ENCODE results near the gene PAX8. TPM values are rescaled to one million over a fixed set of nuclear protein-coding genes. Genes with fewer than 3 reads are reported as not detected.

PAX8 gene
- total RNA-seq, 2 donors from 2014 or later = 1.1 to 1.9 TPM

DNA sequence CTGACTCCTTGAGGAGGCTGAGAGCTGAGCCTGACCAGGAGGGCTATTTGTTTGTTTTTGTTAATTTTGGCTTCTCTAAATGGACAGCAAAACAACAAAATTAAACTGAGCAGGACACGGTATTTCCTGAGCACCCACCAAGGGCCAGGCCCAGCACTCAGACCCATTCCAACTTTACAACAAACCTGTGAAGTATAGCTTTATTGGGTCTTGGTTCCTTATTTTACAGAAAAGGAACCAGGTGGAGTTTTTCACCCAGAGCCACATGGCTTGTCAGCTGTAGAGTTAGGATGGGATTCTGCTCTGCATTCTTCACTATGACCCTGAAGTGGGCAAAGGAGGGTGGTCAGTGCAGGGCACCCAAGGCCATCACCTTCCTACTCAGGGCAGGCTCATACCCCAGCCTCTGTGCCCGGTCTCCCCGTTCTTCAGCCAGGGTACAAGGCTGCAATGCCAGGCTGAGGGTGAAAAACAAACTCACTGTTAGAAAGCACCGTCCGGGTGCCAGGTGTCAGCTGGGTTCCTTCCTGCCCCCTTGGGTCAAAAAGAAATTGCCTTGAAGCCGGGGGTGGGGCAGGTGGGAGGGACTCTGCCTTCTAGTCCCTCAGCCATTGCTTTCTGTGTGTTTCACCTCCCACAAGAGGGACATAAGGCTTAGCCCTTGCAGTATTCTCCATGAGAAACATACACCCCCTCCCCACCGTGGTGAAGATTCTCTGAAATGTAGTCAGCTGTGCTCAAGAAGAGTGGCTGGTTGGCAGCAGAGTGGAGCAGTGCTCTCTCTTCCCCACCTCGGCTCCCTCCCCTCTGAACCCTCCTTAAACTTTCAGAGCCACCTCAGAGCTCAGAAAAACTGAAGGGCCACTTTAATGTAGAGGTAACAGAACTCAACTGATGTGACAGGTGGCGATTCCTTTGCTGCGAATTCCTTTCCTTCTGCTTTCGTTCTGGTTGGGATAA lies 102.7 kb downstream of the PAX8 start:
- Histone ChIP-seq H3K27me3 (no peaks in the 10 kb centered on the region), H3K27ac (peak overlapping the region; percentile 8), H3K4me1 (no peaks in the 10 kb centered on the region), H3K4me3 (peak overlapping the region; percentile 27), H3K36me3 (no peaks in the 10 kb centered on the region), H3K9me3 (no peaks in the 10 kb centered on the region), H3K9ac (ENCODE audit: low read depth in 2 of 2, low read length in 2 of 2) (peak overlapping the region in 1 of 2 donors; percentile 12)
- TF ChIP-seq, protein P1, sequence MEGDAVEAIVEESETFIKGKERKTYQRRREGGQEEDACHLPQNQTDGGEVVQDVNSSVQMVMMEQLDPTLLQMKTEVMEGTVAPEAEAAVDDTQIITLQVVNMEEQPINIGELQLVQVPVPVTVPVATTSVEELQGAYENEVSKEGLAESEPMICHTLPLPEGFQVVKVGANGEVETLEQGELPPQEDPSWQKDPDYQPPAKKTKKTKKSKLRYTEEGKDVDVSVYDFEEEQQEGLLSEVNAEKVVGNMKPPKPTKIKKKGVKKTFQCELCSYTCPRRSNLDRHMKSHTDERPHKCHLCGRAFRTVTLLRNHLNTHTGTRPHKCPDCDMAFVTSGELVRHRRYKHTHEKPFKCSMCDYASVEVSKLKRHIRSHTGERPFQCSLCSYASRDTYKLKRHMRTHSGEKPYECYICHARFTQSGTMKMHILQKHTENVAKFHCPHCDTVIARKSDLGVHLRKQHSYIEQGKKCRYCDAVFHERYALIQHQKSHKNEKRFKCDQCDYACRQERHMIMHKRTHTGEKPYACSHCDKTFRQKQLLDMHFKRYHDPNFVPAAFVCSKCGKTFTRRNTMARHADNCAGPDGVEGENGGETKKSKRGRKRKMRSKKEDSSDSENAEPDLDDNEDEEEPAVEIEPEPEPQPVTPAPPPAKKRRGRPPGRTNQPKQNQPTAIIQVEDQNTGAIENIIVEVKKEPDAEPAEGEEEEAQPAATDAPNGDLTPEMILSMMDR (IDR thresholded peaks at IDR 0.05) = no peak
- DNase-seq = no peak
- intact Hi-C loops (cut with DNase I) = no loop called here

DNA sequence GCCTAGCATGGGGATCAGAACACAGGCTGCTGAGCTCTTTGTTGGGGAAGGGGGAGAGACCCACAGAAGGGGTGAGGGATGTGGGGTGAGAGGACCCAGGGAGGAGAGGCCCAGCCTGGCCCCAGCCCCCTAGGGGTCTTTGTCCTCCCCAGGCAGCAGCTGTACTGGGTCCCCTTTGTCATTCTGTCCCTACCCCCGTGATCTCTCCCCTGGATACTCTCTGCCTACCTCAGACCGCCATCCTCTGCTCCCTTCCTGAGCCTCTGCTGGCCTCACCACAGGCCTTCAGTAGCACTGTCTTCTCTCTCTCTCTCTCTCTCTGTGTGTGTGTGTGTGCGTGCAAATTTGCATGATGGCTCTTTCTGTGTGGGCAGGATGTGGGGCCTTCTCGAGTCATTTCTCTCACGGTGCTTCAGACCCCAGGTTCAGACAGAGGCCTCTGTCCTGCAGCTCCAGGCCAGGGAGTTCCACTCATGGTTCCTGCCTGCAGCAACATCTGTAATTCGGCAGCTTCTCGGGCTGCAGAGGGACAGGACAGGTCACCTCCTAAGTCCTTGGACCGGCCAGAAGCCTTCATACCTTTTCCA lies 103.6 kb downstream of the PAX8 start:
- Histone ChIP-seq H3K36me3 (no peaks in the 10 kb centered on the region), H3K27ac (peak overlapping the region; percentile 47), H3K9ac (ENCODE audit: low read depth in 2 of 2, low read length in 2 of 2) (peak overlapping the region; percentile 50 to 59), H3K9me3 (no peaks in the 10 kb centered on the region), H3K4me1 (no peaks in the 10 kb centered on the region), H3K4me3 (peak overlapping the region; percentile 27), H3K27me3 (no peaks in the 10 kb centered on the region)
- intact Hi-C loops (cut with DNase I) = no loop called here
- TF ChIP-seq, protein P1 (IDR thresholded peaks at IDR 0.05) = no peak
- no peak for DNase-seq

- TF ChIP-seq, protein P1 (IDR thresholded peaks at IDR 0.05) = no peak
- Histone ChIP-seq H3K27me3 (no peaks in the 10 kb centered on the region), H3K27ac (peak overlapping the region; percentile 47), H3K9ac (ENCODE audit: low read depth in 2 of 2, low read length in 2 of 2) (peak overlapping the region; percentile 50 to 59), H3K36me3 (no peaks in the 10 kb centered on the region), H3K9me3 (no peaks in the 10 kb centered on the region), H3K4me3 (peak overlapping the region; percentile 27), H3K4me1 (no peaks in the 10 kb centered on the region)
- intact Hi-C loops (cut with DNase I) = no loop called here
- DNase-seq = no peak
Measured at GRCh38 chr2:113174376-113174750, 104.4 kb downstream of the PAX8 start.

GRCh38 chr2:113173542-113174375 lies 105.0 kb downstream of the PAX8 start, which contains the start of gene PSD4:
TSS of gene PSD4 (plus strand) at chr2:113173971. CDS start at chr2:113182457, 8,486 bp downstream.
- Histone ChIP-seq H3K9ac (ENCODE audit: low read depth in 2 of 2, low read length in 2 of 2) (peak within 1 kb of the TSS; percentile 50 to 59), H3K4me3 (peak within 1 kb of the TSS; percentile 27)

More at GRCh38 chr2:113173542-113174375, 105.0 kb downstream of the PAX8 start, which contains the start of gene PSD4:
- no peaks in the 10 kb centered on the region for H3K4me1 ChIP-seq
- peak; percentile 56 for DNase-seq
- intact Hi-C loops (cut with DNase I) = no loop called here
- H3K9me3 ChIP-seq = no peaks in the 10 kb centered on the region
- H3K36me3 ChIP-seq = no peaks in the 10 kb centered on the region
- TF ChIP-seq, protein P1 (IDR thresholded peaks at IDR 0.05) = no peak
- H3K27ac ChIP-seq = peak within 1 kb of the TSS; percentile 47
- H3K27me3 ChIP-seq = no peaks in the 10 kb centered on the region
